ENCODE data around the gene RBMS3. TPM values are rescaled to one million over a fixed set of nuclear protein-coding genes. Genes with fewer than 3 reads are reported as not detected.

RBMS3 gene
- total and polyA plus RNA-seq, 2 of the 8 experiments (the other 6 are each of a cell fraction or from before 2014, with no cell fraction given) = 3.7 to 6.9 TPM

DNA sequence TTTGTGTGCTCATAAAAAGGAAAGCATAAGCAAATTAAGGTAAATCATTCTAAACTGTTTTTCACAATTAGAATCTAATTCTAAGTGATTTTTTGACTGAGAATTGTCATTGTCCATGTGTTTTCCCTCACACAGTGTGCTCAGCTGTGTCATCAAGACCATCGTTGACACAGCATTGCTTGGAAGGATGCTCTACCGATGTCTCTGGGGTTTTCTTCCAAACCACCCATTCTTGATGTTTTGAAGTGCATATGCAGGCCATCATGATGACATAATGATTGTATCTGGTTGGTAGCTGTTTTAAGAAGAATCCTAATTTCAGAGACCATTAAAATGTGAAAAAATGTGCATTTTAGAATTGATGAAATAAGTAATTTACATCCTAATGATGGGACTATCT is 347.9 kb downstream of the RBMS3 start (continued):
- no peak for TF ChIP-seq CHD7 (IDR thresholded peaks at IDR 0.05; ENCODE audit: insufficient replicate concordance, low read length)
- TF ChIP-seq SIRT6 (IDR thresholded peaks at IDR 0.05; ENCODE audit: low read length) = no peak
- TF ChIP-seq, protein P1, sequence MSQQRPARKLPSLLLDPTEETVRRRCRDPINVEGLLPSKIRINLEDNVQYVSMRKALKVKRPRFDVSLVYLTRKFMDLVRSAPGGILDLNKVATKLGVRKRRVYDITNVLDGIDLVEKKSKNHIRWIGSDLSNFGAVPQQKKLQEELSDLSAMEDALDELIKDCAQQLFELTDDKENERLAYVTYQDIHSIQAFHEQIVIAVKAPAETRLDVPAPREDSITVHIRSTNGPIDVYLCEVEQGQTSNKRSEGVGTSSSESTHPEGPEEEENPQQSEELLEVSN (IDR thresholded peaks at IDR 0.05) = no peak
- no peak for TF ChIP-seq CTCF (IDR thresholded peaks at IDR 0.05; ENCODE audit: control extremely low read depth in 1 of 3, insufficient read depth in 1 of 3, low read depth in 1 of 3, low read length in 3 of 3)
- TF ChIP-seq TCF12 (IDR thresholded peaks at IDR 0.05; ENCODE audit: low read depth, low read length) = no peak
